Measurements from ENCODE around the gene GPR78. TPM values are rescaled to one million over a fixed set of nuclear protein-coding genes. Genes with fewer than 3 reads are reported as not detected.
"Not testable (repeated sequence)": the region's sequence is repeated elsewhere in the genome, so short reads cannot be mapped to it uniquely, and the experiment has no call there.

The GPR78 gene
- total RNA-seq, 2 experiments from 2014 or later = not detected

DNA sequence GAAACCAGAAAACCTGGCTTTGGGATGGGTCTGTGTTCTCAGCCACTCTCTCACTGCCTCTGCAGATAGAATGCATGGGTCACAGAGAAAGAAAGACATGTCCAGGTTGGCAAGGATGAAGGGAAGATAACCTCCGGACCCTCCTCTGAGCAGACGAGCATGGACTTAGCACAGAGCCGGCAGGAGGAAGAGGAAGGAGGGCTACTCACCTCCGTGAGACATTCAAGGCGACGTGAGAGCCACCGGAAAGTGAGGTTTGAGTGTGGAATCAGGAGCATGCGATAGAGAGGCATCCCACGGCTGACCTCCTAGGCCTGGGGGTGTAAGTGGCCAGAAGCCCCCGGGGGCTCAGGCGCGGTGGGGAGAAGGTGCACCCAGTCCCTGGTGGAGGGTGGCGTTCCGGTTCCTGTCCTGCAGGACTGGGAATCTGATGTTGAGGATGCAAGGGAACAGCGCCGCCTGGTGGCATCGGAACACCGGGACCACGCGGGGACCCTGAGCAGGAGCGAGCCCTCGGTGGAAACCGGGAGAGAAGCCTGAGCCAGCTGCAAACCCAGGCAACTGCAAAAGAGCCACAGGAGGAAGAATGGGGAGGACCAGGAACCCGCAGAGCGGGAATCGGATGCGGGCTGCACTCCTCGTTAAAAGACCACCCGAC lies 55.8 kb downstream of the GPR78 start:
- ATAC-seq (ENCODE audit: poor library complexity); H3K27me3 Mint-ChIP-seq; H3K36me3 ChIP-seq (ENCODE audit: insufficient read depth, low read length); intact Hi-C loops (cut with DNase I, micrococcal nuclease); H3K4me1 ChIP-seq (ENCODE audit: insufficient read depth, low read length); H3K27me3 ChIP-seq (ENCODE audit: control insufficient read depth in 1 of 2, insufficient read depth in 2 of 2, low read length in 2 of 2); POLR2A ChIA-PET; H3K36me3 Mint-ChIP-seq (ENCODE audit: low read depth); H3K4me3 Mint-ChIP-seq; H3K27ac ChIP-seq (ENCODE audit: low read depth in 1 of 2, low read length in 2 of 2); H3K4me1 Mint-ChIP-seq (ENCODE audit: low read depth); H3K4me3 ChIP-seq (ENCODE audit: low read length); H3K9me3 Mint-ChIP-seq; H3K9me3 ChIP-seq (ENCODE audit: control insufficient read depth in 1 of 2, insufficient read depth in 1 of 2, low read length in 2 of 2); CTCF ChIA-PET; H3K27ac Mint-ChIP-seq; DNase-seq: not testable (repeated sequence)

Other genes starting within 250 kb of the GPR78 start
- gene ACOX3, start 139.7 kb upstream of the GPR78 start, total RNA-seq = 1 to 10 TPM; 4.9 to 6.1 TPM
- gene TRMT44, start 139.6 kb upstream of the GPR78 start, total RNA-seq = 10 to 100 TPM; 25.6 to 29.2 TPM
- not detected for gene CPZ, start 12.4 kb downstream of the GPR78 start, total RNA-seq

All from CD4-positive, alpha-beta T cell (primary cell).